SW 1271 (cell line): ENCODE results near the gene DOK7.
"Not testable (repeated sequence)": the region's sequence is repeated elsewhere in the genome, so short reads cannot be mapped to it uniquely, and the experiment has no call there.

Source experiments
- DNase-seq, 2 experiments: peaks; one replicate each; lab custom pipeline; 2025; lab: John Stamatoyannopoulos, UW

The DOK7 gene

DNA sequence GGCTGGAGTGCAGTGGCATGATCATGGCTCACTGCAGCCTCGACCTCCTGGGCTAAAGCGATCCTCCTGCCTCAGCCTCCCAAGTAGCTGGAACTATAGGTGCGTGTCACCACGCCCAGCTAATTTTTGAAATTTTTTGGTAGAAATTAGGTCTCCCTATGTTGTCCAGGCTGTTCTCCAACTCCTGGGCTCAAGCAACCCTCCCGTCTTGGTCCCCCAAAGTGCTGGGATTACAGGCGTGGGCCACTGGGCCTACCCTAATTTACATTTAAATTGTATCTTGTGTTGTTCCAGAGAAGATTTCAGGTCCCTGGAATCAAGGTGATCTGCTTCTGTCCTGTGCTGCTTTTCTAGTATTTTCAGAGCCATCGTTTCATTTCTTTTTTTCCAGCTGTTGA lies 70.3 kb downstream of the DOK7 start:
- no peak for DNase-seq

DNA sequence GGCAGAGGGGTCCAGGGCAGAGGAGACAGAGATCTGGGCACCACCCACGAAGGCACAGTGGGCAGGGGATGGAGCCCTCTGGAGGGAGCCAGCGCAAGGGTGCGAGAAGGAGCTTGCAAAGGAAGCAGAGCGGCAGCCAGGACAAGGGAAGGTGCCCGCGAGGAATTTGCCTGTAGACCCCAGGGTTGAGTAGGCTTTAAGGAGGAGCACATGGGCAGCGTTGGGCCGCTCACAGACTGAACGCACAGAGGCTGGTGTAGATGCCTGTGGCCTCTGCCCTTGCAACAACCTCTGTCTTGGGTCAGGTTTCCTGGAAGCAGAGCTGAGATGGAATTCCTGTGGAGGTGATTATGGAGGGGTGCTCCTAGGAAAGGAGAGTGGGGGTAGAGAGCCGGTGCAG lies 72.7 kb downstream of the DOK7 start:
- not testable (repeated sequence) for DNase-seq

DNA sequence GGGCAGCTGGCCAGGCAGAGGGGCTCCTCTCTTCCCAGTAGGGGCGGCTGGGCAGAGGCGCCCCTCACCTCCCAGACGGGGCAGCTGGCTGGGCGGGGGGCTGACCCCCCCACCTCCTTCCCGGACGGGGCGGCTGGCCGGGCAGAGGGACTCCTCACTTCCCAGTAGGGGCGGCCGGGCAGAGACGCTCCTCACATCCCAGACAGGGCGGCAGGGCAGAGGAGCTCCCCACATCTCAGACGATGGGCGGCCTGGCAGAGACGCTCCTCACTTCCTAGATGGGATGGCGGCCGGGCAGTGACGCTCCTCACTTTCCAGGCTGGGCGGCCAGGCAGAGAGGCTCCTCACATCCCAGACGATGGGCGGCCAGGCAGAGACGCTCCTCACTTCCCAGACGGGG lies 75.8 kb downstream of the DOK7 start:
- DNase-seq, result not testable (repeated sequence)

DNA sequence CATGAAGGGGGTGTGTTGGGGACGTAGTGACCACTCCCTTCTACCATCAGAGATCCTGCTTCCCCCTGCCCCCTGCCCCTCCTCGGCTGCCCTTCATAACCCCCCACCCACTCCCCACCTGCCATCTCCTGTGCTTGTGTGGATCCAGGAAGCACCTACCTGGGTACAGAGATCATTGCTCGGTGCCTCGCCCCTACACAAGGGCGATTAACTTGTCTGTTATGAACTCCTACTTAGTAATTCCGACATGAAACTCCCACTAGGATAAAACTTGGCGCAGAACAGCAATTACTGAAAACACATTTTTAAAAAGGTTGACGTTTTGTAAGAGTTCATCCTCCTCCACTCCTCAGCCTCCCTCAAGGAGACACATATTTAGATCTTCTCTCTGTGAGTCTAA lies 80.3 kb downstream of the DOK7 start:
- DNase-seq, result not testable (repeated sequence)
